ENCODE results near the gene ZCCHC24.
A peak's percentile ranks its signal among the peaks of the same experiment; 100 is the strongest.

ZCCHC24 gene

DNA sequence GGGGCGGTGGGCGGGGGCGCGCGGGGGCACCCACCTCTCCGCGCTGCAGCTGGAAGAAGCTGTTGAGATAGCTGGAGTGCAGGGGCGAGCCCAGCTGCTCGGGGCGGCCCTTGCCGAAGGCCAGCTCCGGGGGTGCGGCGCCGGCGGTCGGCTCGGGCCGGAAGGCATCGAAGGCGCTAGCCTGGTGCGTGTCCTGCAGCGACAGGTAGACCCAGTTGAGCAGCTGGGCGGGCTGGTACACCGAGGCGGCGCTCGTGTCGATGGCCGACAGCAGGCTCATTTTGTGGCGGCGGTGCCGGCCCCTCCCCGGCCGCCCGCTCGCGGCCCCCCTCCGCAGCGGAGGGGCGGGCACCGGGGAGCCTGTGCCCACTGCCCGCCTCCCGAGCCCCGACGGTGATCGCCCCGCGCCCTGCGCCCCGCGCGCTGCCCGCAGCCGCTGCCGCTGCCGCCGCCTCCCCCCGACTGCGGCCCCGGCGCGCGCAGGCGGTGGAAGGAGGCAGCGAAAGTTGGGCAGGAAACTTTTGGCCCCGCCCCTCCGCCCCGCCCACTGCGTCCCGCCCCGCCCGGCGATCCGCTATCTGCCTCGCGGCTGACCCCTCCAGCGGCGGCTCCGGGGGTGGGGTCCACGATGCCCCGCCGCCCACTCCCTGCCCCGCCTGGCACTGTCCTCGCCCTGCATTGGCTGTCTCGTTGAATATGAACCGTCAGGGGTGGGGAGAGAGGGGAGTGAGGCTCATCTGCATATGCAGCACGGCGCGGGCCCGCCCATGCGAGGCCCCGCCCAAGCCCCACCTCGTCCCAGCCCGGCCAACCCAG, at the start of gene ZCCHC24:
Gene ZCCHC24 (minus strand): TSS at position 464 of the 816 bp plus-strand sequence. CDS start 184 bp downstream, at position 280.
- Histone ChIP-seq H3K27ac (ENCODE audit: low read length) (no peak within 1 kb of the TSS), H3K36me3 (ENCODE audit: control insufficient read depth, low read depth, low read length) (no peaks in the 10 kb centered on the region), H3K27me3 (ENCODE audit: control insufficient read depth, insufficient read depth, low read length) (peaks cover 43% of the 10 kb centered on the region), H3K4me1 (ENCODE audit: control insufficient read depth, low read depth, low read length) (peaks cover 15% of the 10 kb centered on the region), H3K9ac (ENCODE audit: low read length) (peak within 1 kb of the TSS; percentile 37), H3K4me3 (ENCODE audit: low read length) (peak within 1 kb of the TSS; percentile 73), H3K9me3 (ENCODE audit: control insufficient read depth, low read depth, low read length) (no peaks in the 10 kb centered on the region)

DNA sequence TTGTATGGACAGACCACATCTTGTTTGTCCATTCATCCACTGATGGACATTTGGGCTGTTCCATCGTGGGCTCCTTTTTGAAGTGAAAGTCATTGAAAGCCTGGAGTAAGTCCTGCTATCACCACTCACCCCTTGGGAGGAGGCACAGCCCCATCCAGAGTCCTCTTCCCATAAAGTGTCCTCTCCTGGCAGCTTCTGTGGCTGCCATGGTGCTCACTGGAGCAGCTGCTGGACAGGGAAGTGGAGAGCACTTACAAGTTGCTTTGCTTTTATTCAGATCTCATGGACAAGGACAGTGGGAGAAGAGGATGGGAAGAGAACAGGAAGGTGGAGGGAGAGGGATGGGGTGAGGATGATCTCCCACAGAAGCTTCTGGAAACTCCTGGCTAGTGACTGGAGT, 48.4 kb upstream of the ZCCHC24 start:
- Histone ChIP-seq H3K36me3 (ENCODE audit: control insufficient read depth, low read depth, low read length) (no peaks in the 10 kb centered on the region), H3K27me3 (ENCODE audit: control insufficient read depth, insufficient read depth, low read length) (no peaks in the 10 kb centered on the region), H3K9ac (ENCODE audit: low read length) (no peak overlapping the region), H3K4me1 (ENCODE audit: control insufficient read depth, low read depth, low read length) (no peaks in the 10 kb centered on the region), H3K9me3 (ENCODE audit: control insufficient read depth, low read depth, low read length) (no peaks in the 10 kb centered on the region), H3K4me3 (ENCODE audit: low read length) (no peak overlapping the region), H3K27ac (ENCODE audit: low read length) (no peak overlapping the region)

DNA sequence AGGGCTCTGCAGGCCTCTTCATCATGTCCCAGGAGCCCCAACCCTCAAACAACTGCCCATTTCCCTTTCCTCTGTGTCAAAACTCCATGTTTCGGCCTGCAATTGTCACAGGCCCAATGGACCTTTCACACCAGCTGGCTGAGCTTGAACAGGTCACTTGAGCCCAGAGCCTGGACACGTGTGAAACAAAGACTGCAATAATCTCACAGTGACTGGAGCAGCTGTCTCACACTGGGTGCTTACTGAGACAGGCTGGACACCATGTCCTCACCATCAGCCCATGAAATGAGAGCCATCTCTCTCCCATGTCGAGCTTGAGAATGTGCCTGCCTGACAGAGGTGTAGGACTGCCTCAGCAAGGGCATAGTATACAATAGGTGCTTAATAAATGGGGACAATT, 47.4 kb upstream of the ZCCHC24 start:
- no peaks in the 10 kb centered on the region for H3K36me3 ChIP-seq (ENCODE audit: control insufficient read depth, low read depth, low read length)
- H3K4me3 ChIP-seq (ENCODE audit: low read length): no peak overlapping the region
- H3K9me3 ChIP-seq (ENCODE audit: control insufficient read depth, low read depth, low read length): no peaks in the 10 kb centered on the region
- H3K27ac ChIP-seq (ENCODE audit: low read length): no peak overlapping the region
- H3K27me3 ChIP-seq (ENCODE audit: control insufficient read depth, insufficient read depth, low read length): no peaks in the 10 kb centered on the region
- no peak overlapping the region for H3K9ac ChIP-seq (ENCODE audit: low read length)
- no peaks in the 10 kb centered on the region for H3K4me1 ChIP-seq (ENCODE audit: control insufficient read depth, low read depth, low read length)

DNA sequence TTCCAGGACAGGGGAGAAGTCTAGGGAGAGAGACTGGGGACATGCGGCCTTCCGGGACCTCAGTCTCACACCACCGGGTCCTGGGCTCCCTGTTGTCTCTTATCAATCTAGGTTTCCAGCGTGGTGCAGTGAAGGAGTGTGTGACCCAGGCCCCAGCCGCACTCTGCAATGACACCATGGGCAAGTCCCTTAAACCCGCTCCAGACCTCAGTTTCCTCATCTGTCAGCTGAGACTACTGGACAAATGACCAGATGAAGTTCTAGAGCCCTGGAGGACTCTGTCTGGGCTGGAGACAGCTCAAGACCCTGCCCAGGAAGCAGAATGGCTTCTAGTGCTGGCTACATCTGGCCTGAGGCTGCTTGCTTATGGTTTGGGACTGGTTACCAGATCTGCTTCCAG, 46.8 kb upstream of the ZCCHC24 start:
- Histone ChIP-seq H3K4me1 (ENCODE audit: control insufficient read depth, low read depth, low read length) (no peaks in the 10 kb centered on the region), H3K36me3 (ENCODE audit: control insufficient read depth, low read depth, low read length) (no peaks in the 10 kb centered on the region), H3K27me3 (ENCODE audit: control insufficient read depth, insufficient read depth, low read length) (no peaks in the 10 kb centered on the region), H3K9ac (ENCODE audit: low read length) (no peak overlapping the region), H3K27ac (ENCODE audit: low read length) (no peak overlapping the region), H3K4me3 (ENCODE audit: low read length) (no peak overlapping the region), H3K9me3 (ENCODE audit: control insufficient read depth, low read depth, low read length) (no peaks in the 10 kb centered on the region)

DNA sequence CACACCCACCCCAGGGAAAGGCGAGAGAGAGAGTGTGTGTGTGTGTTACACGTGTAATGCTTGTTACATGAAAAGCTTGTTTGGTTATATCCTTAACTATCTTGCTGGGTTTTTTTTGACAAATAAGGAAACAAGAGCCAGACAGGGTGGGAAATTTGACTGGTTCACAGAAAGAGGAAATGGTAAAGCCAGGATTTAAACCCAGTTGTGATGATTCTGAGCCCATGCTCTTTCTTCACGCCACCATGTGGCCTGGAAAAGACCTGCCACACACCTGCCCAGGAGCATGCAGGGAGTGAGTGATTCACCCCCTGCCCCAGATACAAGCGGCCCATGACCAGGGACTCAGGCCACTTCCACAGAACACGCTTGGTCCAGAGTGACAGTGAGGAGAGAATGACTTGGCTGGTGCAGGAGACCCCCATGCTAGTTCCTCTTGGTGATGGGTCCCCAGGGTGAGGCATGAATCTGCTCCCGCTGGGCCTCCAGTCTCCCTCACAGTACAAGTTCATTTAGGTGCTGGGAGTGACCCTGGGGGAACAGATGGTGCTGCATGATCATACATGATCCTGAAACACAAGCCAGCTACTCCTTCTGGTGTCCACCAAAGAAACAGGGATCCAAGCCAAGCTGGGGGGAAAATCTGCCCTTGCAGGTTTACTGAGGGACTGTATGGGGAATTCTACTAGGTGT, 45.9 kb upstream of the ZCCHC24 start:
- no peaks in the 10 kb centered on the region for H3K9me3 ChIP-seq (ENCODE audit: control insufficient read depth, low read depth, low read length)
- no peak overlapping the region for H3K9ac ChIP-seq (ENCODE audit: low read length)

DNA sequence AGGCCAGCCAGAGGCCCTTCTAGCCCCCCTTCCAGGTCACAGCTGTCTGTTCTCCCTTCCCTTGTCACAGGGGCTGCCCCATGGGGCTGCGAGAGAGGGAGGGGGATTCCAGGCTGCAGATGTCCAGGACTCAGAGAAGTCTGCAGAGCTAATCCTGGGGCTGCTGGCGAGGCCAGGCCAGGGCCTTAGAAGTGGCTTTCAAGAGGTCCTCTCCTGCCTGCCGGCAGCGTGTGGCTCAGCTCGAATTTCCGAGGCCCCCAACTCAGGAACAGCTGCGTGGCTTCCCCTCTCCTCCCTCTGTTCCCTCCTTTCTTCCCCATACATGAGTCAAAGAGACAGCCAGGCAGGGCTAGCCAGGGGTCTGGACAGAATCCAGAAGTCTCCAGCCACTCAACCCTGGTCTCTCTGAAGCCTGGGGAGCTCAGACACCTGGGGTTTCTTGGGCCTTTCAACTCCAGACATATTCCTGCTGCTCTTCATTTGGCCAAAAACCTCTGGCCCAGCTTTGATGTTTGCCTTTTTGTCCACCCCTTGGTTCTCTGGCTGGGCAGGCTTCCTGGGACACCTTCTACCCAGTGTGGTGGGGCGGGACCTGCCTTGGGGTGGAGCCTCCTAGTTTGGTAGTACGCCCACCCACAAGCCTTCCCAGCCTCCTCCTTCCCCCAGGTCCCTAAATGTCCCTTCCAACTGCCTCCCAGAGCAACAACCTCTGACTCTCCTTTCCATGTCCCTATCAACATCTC, 45.1 kb upstream of the ZCCHC24 start:
- Histone ChIP-seq H3K27ac (ENCODE audit: low read length) (no peak overlapping the region), H3K9me3 (ENCODE audit: control insufficient read depth, low read depth, low read length) (no peaks in the 10 kb centered on the region), H3K4me3 (ENCODE audit: low read length) (no peak overlapping the region), H3K27me3 (ENCODE audit: control insufficient read depth, insufficient read depth, low read length) (no peaks in the 10 kb centered on the region), H3K36me3 (ENCODE audit: control insufficient read depth, low read depth, low read length) (no peaks in the 10 kb centered on the region), H3K9ac (ENCODE audit: low read length) (no peak overlapping the region), H3K4me1 (ENCODE audit: control insufficient read depth, low read depth, low read length) (no peaks in the 10 kb centered on the region)

More for the DNA sequence above, 45.9 kb upstream of the ZCCHC24 start:
- no peaks in the 10 kb centered on the region for H3K27me3 ChIP-seq (ENCODE audit: control insufficient read depth, insufficient read depth, low read length)
- no peak overlapping the region for H3K4me3 ChIP-seq (ENCODE audit: low read length)
- no peaks in the 10 kb centered on the region for H3K4me1 ChIP-seq (ENCODE audit: control insufficient read depth, low read depth, low read length)
- H3K36me3 ChIP-seq (ENCODE audit: control insufficient read depth, low read depth, low read length): no peaks in the 10 kb centered on the region
- no peak overlapping the region for H3K27ac ChIP-seq (ENCODE audit: low read length)

DNA sequence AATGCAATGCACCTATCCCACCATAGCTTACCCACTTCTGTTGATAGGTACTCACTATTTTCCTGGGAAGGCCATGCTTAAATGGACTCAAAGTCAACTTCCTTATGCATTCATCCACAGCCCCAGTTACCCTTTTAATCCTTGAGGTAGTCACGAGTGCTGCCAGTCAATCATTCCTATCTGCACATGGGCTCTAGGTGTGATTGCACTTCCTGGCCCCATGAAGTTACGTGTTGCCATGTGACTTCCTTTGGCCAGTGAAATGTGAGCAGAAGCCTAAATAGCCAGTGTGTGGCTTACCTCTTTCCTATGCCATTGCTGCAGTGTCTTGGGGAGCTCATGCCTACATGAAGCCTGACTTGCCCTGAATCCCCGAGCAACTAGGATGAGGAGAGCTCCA, 43.4 kb upstream of the ZCCHC24 start:
- Histone ChIP-seq H3K27me3 (ENCODE audit: control insufficient read depth, insufficient read depth, low read length) (no peaks in the 10 kb centered on the region), H3K4me1 (ENCODE audit: control insufficient read depth, low read depth, low read length) (no peaks in the 10 kb centered on the region), H3K9me3 (ENCODE audit: control insufficient read depth, low read depth, low read length) (no peaks in the 10 kb centered on the region), H3K9ac (ENCODE audit: low read length) (no peak overlapping the region), H3K4me3 (ENCODE audit: low read length) (no peak overlapping the region), H3K27ac (ENCODE audit: low read length) (no peak overlapping the region), H3K36me3 (ENCODE audit: control insufficient read depth, low read depth, low read length) (no peaks in the 10 kb centered on the region)

DNA sequence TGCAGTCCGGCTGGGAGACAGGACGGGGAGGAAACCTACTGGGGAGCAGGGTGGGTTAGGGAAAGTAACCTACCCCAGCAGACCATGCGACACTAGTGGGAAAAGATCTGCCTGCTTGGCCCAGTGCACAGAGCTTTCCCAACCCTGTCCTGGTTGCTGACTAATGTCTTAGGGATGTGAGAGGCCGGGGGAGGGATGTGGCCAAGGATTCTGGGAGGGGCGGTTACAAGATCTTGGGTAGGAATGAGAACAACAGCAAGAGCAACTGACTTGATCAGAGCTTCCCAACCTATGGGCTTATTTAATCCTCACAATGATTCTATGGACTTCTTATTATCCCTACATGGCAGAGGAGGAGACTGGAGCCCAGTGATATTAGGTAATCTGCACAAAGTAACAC, 42.9 kb upstream of the ZCCHC24 start:
- no peak overlapping the region for H3K27ac ChIP-seq (ENCODE audit: low read length)
- no peaks in the 10 kb centered on the region for H3K27me3 ChIP-seq (ENCODE audit: control insufficient read depth, insufficient read depth, low read length)
- no peak overlapping the region for H3K4me3 ChIP-seq (ENCODE audit: low read length)
- no peaks in the 10 kb centered on the region for H3K4me1 ChIP-seq (ENCODE audit: control insufficient read depth, low read depth, low read length)
- H3K9me3 ChIP-seq (ENCODE audit: control insufficient read depth, low read depth, low read length): no peaks in the 10 kb centered on the region
- H3K36me3 ChIP-seq (ENCODE audit: control insufficient read depth, low read depth, low read length): no peaks in the 10 kb centered on the region
- no peak overlapping the region for H3K9ac ChIP-seq (ENCODE audit: low read length)

DNA sequence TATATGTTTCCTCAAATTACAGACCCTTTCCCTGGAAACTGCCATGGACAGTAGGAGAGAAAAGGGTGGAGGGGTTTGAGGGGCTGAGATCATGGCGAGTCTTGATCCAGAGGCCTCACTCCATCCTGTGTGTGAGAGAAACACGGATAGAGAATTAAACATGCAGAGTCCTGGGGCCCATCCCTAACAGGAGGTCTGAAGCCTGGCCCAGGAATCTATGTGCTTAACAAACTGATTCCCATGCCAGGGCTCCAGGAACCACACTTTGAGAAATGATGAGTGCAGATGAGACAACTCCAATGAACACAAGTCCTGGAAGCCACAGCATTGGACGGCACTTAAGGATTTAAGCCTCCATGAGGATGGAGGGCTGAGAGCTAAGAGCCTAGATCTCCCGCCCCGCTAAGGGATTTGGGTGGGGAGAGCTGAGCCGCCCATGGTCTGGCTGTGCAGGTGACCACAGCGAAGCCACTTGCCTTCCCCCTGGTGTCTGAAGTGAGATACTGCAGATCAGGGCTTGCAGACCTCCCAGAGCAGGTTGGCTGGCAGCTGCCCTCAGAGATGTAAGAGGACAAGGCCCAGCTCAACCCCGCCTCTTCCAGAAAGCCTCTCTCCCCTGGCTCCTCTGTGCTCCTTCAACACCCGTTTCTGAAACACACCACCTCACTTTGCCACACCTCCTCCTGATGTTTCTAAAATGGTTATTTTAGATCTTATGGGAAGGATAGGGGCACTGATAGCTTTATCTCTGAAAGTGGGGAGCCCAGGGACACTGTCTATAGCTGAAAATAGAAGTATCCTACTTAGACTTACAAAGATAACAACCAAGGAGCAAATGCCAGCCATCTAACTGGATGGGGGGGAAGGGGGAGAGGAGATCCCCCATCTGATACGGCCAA, 42.1 kb upstream of the ZCCHC24 start:
- no peak overlapping the region for H3K4me3 ChIP-seq (ENCODE audit: low read length)
- H3K4me1 ChIP-seq (ENCODE audit: control insufficient read depth, low read depth, low read length): no peaks in the 10 kb centered on the region
- no peak overlapping the region for H3K9ac ChIP-seq (ENCODE audit: low read length)
- H3K27me3 ChIP-seq (ENCODE audit: control insufficient read depth, insufficient read depth, low read length): no peaks in the 10 kb centered on the region
- no peaks in the 10 kb centered on the region for H3K36me3 ChIP-seq (ENCODE audit: control insufficient read depth, low read depth, low read length)
- H3K9me3 ChIP-seq (ENCODE audit: control insufficient read depth, low read depth, low read length): no peaks in the 10 kb centered on the region
- H3K27ac ChIP-seq (ENCODE audit: low read length): no peak overlapping the region

DNA sequence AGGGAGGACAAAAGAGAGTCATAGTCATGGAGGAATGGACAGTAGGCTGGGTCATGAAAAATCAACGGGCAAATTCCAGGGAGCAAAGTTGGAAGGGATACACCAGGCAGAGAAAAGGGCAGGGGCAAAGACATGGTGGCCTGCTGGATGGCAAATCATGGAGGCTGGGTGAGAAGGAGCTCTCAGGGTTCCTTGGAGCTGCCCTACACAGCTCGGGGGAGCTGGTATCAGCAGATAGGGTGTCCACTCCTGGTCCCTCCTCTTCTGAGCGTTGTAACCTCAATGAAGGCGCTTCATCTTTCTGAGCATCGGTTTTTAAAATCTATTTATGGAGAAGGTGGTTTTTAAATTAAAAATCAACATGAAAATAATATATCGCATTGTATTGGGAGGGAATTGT, 39.1 kb upstream of the ZCCHC24 start:
- Histone ChIP-seq H3K36me3 (ENCODE audit: control insufficient read depth, low read depth, low read length) (no peaks in the 10 kb centered on the region), H3K9me3 (ENCODE audit: control insufficient read depth, low read depth, low read length) (no peaks in the 10 kb centered on the region), H3K9ac (ENCODE audit: low read length) (no peak overlapping the region), H3K27ac (ENCODE audit: low read length) (no peak overlapping the region), H3K4me3 (ENCODE audit: low read length) (no peak overlapping the region), H3K27me3 (ENCODE audit: control insufficient read depth, insufficient read depth, low read length) (no peaks in the 10 kb centered on the region), H3K4me1 (ENCODE audit: control insufficient read depth, low read depth, low read length) (no peaks in the 10 kb centered on the region)

DNA sequence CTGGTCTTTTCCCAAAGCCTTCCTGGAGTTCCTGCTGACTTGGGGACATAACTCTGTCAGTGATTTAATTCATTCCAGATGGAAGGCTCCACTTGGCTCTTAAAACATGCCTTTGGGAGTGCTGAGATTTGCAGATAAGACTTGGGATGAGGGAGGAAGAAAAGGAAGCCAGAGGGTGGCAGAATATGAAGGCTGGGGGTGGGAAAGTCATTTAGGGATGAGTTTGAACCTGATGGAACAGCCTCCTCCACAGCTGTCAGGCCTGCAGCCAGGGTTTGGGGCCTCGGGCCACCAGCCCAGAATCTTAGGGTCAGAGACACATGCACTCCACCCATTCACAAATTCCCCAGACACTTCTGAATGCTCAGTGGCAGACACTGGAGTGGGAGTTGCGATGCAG, 38.5 kb upstream of the ZCCHC24 start:
- no peak overlapping the region for H3K27ac ChIP-seq (ENCODE audit: low read length)
- H3K4me3 ChIP-seq (ENCODE audit: low read length): no peak overlapping the region
- H3K9ac ChIP-seq (ENCODE audit: low read length): no peak overlapping the region
- no peaks in the 10 kb centered on the region for H3K36me3 ChIP-seq (ENCODE audit: control insufficient read depth, low read depth, low read length)
- H3K4me1 ChIP-seq (ENCODE audit: control insufficient read depth, low read depth, low read length): no peaks in the 10 kb centered on the region
- no peaks in the 10 kb centered on the region for H3K9me3 ChIP-seq (ENCODE audit: control insufficient read depth, low read depth, low read length)
- H3K27me3 ChIP-seq (ENCODE audit: control insufficient read depth, insufficient read depth, low read length): no peaks in the 10 kb centered on the region

All from iPS-18a (cell line).